NCI-H146 treated with DMSO at 0.1 percent for 48 hours (cell line): ENCODE measurements around the gene ODAPH.
A peak's percentile ranks its signal among the peaks of the same experiment; 100 is the strongest.
"Not testable (repeated sequence)": the region's sequence is repeated elsewhere in the genome, so short reads cannot be mapped to it uniquely, and the experiment has no call there.

Source experiments
- DNase-seq: peaks from one replicate; lab custom pipeline; 2025; ENCODE audit not compliant: unreplicated experiment; lab: John Stamatoyannopoulos, UW

The ODAPH gene, protein sequence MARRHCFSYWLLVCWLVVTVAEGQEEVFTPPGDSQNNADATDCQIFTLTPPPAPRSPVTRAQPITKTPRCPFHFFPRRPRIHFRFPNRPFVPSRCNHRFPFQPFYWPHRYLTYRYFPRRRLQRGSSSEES

DNA sequence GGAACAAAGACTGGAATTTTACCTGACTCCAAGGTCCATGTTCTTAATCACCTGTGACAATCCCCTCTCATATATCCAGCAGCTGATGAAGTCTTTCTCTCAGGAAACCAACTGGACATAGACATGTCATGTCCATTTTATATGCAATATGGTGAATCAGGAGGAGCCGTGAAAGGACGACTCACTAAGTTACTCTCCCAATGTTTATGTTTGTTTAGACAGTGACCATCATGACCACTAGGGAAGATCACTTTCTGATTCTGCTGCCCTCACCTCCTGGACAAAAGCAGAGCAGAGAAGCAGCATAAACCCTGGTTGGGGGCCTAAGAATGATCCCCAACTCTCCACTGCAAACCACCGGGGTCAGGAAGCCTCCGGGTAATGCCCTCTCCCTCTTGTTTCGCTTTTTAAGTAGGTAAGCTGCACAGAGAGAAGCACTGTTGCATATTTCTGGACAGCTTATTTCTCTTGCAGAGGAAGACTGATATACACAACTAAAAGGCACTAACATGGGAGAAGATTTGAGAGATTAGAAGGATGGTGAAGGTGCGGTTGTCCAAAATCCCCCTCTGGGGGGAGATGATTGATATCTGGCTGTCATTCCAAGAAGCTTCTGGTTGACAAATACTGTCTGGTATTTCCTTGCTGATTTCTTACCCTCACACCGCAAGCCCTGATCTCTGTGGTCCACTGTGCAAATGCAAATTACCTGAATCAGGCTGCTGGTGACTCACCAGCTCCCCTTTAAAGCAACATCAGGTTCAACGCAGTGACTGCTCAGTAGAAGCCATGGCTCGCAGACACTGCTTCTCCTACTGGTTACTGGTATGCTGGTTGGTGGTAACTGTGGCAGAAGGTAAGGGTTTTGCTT lies at the start of gene ODAPH:
ODAPH (plus strand) TSS at position 773 of the 871 bp plus-strand sequence; CDS start at position 790, 17 bp downstream.
- DNase-seq, result no peak

DNA sequence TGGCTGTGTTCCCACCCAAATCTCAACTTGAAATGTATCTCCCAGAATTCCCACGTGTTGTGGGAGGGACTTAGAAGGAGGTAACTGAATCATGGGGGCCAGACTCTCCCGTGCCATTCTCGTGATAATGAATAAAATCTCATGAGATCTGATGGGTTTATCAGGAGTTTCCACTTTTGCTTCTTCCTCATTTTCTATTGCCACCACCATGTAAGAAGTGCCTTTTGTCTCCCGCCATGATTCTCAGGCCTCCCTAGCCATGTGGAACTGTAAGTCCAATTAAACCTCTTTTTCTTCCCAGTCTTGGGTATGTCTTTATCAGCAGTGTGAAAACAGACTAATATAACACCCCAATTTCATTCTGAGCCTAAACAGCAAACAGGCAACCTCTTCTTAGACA lies 46.3 kb upstream of the ODAPH start:
- not testable (repeated sequence) for DNase-seq

DNA sequence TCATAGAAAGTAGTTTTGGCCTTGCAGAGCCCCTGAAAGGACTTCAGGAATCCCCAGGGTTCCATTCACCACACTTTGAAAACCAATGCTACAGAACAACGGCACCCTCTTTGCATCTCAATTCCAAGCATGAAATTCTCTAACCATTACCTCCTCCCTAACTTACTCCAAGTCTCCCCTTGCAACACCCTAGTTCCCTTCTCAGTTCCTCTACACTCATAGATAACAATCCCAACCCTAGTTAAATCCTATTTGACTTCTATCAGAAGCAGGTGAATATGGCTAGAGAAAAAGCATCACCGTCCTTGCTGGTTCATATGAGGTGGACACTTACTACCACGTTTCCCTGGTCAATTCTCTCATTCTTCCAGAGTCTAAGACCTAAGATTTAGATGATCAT lies 44.0 kb upstream of the ODAPH start:
- no peak for DNase-seq

DNA sequence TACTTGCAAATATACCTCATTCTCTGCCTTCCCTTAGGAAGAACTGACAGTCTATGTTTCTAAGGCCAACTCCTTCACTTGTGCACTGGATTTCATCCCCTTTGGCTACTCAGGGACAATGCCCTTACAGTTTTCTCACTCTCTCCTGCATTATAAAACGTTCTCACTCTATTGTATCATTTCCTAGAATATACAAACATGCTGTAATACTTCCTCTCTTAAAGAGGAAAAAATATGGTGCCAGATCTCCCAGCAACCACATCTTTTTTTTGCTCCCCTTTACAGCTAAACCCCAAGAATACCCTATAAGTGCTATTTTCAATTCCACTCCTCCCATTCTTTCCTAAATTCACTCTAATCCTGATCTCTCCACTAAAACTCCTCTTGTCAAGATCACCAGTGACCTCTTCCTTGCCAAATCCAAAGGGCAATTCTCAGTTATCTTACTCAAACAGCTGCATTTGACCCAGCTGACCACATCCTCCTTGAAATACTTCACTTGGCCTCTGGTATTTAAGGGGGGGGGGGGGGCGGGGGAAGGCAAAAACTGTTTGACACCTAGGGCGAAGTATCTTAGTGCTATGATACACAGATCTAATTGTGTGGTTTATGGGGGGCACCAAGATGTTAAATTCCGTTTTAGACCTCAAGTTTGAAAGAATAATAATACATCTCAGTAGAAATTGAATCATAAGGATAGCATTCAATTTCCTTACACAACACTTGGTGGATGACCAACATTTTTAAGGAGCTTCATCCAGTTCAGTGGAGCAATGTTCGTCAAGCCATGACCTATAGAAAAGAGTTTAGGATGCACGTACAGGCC lies 43.3 kb upstream of the ODAPH start:
- DNase-seq, result no peak

DNA sequence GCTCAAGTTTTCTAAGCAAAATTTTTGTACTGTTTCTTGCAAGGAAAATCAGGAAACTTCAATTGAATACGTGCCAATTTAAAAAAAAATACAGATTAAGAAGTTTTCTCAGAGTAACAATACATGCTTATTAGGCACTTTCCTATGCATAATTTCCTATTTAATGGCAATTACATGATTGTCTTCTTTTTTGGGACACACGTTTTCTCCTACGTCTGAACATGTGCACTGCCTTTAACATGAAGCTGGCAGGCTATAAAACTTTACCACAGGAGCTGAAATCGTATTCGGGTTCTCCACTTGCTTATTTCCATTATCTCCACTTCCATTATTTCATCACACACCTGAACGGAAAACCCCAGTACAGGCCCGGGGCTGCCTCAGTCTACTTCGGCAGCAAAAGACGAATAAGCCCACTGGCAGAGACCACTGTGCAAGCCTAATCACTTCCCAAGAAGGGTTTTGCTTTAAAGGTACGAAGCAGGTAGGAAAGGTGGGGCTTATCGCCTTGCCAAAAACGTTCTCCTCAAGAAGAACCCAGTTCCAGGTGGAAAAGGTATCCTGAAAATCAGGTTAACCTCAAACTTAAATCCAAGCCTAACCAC lies 42.2 kb upstream of the ODAPH start:
- no peak for DNase-seq

DNA sequence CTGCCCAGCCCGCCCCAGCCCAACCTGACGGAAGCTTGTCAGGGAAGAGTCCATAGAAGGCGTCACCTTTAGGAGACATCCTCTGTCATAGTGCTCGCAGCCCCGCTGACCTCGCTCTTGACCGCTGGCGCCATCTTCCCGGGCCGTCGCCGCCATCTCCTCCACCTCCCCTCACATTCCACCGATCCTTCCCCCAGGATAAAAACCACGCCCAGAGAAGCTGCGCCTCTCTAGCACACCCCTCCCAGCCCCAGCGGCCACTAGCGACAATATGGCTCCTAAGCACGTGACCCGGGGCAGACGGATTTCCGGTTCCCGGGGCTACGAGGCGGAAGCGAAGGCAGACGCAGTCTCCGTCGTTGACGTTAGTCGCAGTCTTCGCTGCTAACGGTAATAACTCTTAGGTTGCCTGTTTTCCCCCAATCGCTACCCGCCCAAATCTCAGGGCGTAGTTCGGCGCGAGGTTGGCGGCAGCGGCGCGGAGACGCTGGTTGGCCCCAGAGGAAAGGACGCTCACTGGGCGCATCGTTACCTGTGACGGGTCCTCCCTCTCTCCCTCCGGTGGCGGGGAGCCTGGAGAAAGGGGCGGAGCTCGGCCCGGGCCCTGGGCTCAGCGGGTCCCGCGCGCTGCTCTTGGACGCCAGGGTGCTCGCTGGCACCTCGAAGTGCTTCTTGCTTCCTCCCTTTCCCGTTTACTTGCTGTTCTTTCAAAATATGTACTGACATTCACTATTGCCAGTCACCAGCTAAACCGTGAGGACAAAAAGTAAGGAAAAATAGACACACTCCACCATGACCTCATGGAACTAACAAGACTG lies 41.5 kb upstream of the ODAPH start, which contains the start of the genes RCHY1 and THAP6:
RCHY1 (minus strand) TSS at position 273 of the 818 bp plus-strand sequence; CDS start at position 156, 117 bp downstream.
THAP6 (plus strand) TSS at position 343 of the 818 bp plus-strand sequence. CDS start 980 bp downstream, outside the sequence.
- DNase-seq, result peak; percentile 95

DNA sequence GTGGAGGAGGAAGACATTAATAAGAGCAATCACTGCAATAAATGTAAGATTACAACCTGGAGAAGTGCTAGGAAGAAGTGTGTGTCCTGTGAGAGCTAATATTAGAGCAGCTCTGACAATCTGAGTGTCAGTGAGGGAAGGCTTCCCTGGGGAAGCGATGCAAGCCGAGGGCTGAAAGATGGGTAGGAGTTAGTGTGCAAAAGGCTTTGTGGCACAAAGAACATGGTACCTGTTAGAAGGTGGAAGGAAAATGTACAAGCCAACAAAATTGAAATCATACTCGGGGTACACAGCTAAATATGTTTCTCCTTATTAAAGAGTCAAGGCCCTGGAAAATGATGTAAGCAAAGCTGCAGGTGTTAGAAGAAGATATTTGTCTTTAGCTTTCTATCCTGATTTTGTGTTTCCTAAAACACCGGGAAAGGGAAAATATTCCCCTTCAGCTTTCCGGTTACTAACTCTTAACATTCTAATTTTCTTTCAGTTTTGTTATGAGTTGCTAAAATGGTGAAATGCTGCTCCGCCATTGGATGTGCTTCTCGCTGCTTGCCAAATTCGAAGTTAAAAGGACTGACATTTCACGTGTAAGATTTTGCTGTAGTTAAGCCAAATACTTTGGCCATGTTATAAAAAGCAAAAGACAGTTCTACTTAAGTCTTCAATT lies 40.8 kb upstream of the ODAPH start:
- DNase-seq, result no peak

DNA sequence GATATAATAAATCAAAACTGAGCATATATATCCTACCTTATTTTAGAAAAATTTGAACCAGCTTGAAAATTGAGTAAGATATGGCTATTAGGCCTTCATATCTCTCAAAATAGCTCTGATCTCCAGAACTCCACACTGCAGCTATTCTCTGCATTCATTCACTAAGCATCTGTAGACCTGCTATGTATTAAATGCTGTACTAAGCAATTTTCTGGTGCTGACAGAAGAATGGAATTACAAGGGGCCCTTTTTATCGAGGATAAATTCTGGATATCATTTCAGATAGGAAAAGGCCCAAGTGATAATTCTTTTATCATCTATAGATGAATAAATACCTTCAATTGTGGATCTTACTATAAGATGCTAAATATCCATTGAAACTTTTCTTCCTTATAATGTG lies 39.7 kb upstream of the ODAPH start:
- DNase-seq, result no peak

DNA sequence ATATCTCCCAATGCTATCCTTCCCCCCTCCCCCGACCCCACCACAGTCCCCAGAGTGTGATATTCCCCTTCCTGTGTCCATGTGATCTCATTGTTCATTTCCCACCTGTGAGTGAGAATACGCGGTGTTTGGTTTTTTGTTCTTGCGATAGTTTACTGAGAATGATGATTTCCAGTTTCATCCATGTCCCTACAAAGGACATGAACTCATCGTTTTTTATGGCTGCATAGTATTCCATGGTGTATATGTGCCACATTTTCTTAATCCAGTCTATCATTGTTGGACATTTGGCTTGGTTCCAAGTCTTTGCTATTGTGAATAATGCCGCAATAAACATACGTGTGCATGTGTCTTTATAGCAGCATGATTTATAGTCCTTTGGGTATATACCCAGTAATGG lies 36.4 kb upstream of the ODAPH start:
- not testable (repeated sequence) for DNase-seq

DNA sequence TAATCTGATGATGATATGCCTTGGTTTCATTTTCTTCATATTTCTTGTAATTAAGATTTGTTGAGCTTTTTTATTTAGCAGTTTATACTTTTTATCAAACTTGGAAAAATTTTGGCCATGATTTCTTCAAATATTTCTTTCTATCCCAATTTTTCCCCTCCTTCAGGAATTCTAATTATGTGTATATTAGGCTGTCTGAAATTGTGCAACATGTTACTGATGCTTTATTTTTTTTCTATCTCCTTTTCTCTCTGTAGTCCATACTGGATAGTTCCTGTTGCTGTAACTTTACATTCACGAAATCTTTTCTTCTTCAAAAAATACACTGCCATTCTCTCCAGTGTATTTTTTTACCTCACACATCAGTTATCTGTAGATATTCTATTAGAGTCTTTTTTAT lies 30.8 kb upstream of the ODAPH start:
- no peak for DNase-seq

DNA sequence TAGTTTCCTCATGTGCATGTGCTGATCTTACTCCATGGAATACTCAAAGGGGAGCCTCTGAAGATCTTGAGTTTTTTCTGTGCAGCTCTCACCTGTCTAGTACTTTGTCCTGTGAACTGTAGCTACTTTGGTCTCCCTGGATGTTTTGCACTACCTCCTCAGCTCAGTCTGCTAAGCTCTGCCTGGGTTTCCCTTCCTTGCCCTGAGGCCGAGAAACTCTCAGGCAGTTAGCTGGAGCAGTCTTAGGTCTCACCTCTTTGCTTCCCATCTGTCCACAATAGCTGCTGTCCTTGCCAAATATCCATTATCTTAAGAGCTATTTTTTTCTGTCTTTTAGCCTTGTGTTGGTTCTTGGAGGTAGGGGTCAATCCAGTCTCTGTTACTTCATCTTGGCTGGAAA lies 30.0 kb upstream of the ODAPH start:
- no peak for DNase-seq

DNA sequence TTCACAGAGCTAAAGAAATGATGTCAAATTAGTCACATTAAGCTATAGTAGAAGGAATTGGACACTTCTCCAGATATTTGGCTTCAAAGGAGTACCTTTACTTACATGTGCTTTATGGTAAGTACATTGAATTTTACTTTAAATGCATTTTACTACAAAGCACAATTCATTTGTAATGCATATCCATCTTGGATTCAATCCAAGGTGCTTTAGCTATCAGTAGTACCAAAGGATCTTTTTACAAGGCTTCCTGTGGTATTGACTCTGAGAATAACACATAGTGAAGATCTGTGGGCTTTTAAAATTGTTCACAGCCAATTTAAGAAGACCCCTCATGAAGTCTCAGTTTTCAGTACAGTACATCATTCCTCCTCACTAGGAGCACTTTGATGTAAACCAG lies 28.4 kb upstream of the ODAPH start:
- no peak for DNase-seq

DNA sequence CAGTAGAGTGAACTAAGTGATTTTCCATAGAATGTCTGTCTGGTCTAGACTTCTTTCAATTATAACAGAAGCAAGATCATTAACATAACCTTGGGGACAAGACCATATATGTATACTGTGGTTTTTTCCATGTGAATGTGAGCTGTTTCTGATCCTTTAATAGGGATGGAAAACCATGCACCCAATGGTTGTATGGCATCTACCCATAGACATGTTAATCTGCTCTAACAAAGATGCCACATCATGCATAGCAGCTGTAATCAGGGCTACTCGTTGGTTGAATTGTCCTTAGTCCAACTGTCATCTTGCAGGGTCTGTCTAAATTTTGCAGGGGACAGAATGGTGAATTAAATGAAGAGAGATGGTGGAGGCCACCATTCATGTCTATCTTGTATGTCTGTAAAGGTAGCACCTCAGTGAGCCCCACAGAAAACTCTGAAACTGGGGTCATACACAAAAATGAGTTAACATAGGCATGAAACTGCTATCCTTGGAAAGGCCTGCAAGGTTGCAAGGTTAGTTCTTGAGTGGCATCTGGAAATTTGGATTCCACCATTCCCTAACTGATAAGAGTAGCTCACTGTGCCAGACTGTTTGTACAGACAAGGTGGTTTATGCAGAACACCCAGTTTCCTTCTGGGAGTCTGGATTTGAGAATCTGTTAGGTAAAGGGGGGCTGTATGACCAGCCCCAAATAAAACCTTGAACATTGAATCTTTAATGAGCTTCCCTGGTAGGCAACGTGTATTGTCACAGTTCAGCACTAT lies 25.1 kb upstream of the ODAPH start:
- no peak for DNase-seq

DNA sequence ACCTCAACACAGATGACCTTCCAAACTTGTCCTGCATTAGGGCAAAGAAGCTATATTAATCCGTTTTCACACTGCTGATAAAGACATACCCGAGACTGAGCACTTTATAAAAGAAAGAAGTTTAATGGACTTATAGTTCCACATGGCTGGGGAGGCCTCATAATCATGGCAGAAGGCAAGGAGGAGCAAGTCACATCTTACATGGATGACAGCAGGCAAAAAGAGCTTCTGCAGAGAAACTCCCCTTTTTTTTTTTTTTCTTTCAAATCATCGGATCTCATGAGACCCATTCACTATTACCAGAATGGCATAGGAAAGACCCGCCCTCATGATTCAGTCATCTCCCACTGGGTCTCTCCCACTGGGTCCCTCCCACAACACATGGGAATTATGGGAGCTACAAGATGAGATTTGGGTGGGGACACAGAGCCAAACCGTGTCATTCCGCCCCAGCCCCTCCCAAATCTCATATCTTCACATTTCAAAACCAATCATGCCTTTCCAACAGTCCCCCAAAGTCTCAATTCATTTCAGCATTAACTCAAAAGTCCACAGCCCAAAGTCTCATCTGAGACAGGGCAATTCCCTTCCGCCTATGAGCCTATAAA lies 24.2 kb upstream of the ODAPH start:
- DNase-seq, result not testable (repeated sequence)

DNA sequence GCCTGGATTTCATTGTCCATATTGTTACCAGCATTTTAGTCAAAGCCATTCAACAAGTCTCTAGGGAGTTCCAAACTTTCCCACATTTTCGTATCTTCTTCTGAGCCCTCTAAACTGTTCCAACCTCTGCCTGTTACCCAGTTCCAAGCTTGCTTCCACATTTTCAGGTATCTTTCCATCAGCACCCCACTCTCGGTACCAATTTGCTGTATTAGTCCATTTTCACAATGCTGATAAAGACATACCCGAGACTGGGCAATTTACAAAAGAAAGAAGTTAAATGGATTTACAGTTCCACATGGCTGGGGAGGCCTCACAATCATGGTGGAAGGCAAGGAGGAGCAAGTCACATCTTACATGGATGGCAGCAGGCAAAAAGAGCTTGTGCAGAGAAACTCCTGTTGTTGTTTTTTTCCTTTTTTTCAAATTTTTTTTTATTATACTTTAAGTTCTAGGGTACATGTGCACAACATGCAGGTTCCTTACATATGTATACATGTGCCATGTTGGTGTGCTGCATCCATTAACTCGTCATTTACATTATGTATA lies 22.5 kb upstream of the ODAPH start:
- not testable (repeated sequence) for DNase-seq

DNA sequence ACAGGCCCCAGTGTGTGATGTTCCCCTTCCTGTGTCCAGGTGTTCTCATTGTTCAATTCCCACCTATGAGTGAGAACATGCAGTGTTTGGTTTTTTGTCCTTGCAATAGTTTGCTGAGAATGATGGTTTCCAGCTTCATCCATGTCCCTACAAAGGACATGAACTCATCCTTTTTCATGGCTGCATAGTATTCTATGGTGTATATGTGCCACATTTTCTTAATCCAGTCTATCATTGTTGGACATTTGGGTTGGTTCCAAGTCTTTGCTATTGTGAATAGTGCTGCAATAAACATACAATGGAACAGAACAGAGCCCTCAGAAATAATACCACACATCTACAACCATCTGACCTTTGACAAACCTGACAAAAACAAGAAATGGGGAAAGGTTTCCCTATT lies 21.9 kb upstream of the ODAPH start:
- not testable (repeated sequence) for DNase-seq

DNA sequence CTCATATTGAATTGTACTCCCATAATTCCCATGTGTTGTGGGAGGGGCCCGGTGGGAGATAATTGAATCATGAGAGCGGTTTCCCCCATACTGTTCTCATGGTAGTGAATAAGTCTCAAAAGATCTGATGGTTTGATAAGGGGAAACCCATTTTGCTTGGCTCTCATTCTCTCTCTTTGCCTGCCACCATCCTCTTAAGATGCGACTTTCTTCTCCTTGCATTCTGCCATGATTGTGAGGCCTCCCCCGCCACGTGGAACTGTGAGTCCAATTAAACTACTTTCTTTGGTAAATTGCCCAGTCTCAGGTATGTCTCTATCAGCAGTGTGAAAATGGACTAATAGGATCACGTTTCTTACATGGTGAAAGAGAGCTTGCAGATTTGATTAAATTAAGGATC lies 18.6 kb upstream of the ODAPH start:
- not testable (repeated sequence) for DNase-seq

DNA sequence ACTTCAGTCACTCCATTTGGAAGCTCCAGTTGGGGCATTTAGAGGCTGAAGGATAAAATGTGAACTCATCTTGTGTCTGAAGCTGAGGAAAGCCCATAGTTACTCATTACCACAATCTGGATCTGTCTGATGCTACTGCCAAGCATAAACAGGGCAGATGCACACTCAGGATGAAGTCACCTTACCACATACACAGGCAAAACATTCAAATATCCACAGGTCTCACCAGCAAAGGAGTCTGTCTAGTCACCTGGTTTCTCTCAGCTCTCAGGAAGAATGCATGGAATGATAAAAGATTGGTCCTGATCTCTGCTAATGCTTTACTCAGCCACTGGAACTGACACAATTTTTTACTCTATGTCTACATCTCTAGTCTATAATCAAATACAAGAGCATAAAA lies 13.0 kb upstream of the ODAPH start:
- DNase-seq, result no peak
